Liver (tissue), 3 donors: ENCODE results near the gene SLFN12L.

Experiments
- EGR1 ChIP-seq, 2 donors: IDR thresholded peaks; 2 replicates each; pipeline ENCODE4 v1.6.1; 2016 to 2018; ENCODE audit warnings: antibody characterized with exemption in 2 of 2, low read depth in 2 of 2
- FOXA1 ChIP-seq: IDR thresholded peaks from 2 replicates; pipeline ENCODE4 v1.6.1; 2016; ENCODE audit warnings: antibody characterized with exemption
- GABPA ChIP-seq, 2 donors: IDR thresholded peaks in 1 of 2; conservative IDR thresholded peaks in 1 of 2; 2 replicates each; pipeline ENCODE4 v1.6.1; 2016; ENCODE audit warnings: antibody characterized with exemption in 2 of 2, mild to moderate bottlenecking in 1 of 2, moderate library complexity in 1 of 2
- JUND ChIP-seq, 2 donors: IDR thresholded peaks; 2 replicates each; pipeline ENCODE4 v1.6.1; 2016; ENCODE audit warnings: antibody characterized with exemption in 2 of 2
- RAD21 ChIP-seq, 2 donors: IDR thresholded peaks; 2 replicates each; pipeline ENCODE4 v1.6.1; 2016; ENCODE audit warnings: antibody characterized with exemption in 2 of 2, mild to moderate bottlenecking in 2 of 2
- RXRA ChIP-seq, 2 donors: IDR thresholded peaks; 2 replicates each; pipeline ENCODE4 v1.6.1; 2017 to 2018; ENCODE audit warnings: antibody characterized with exemption in 2 of 2, mild to moderate bottlenecking in 1 of 2
- SP1 ChIP-seq: IDR thresholded peaks from 2 replicates; pipeline ENCODE4 v1.6.1; 2018; ENCODE audit warnings: antibody characterized with exemption, mild to moderate bottlenecking
- TAF1 ChIP-seq: conservative IDR thresholded peaks from 2 replicates; pipeline ENCODE4 v1.6.1; 2016; ENCODE audit warnings: antibody characterized with exemption, mild to moderate bottlenecking
- YY1 ChIP-seq: IDR thresholded peaks from 2 replicates; pipeline ENCODE4 v1.6.1; 2016; ENCODE audit warnings: antibody characterized with exemption, mild to moderate bottlenecking
- TF ChIP-seq, protein P1 (sequence below): IDR thresholded peaks from 2 replicates; pipeline ENCODE4 v1.6.1; 2016; ENCODE audit warnings: antibody characterized with exemption
- TF ChIP-seq, protein P2 (sequence below): fragments of 150-350 bp; IDR thresholded peaks from 2 replicates; pipeline ENCODE4 v1.5.1; 2017; ENCODE audit warnings: improper control_type of control experiment, low read depth, low read length; ENCODE audit not compliant: missing input control
- TF ChIP-seq, protein P3 (sequence below): IDR thresholded peaks from 2 replicates; pipeline ENCODE4 v1.6.1; 2016; ENCODE audit warnings: antibody characterized with exemption
- TF ChIP-seq, protein P4 (sequence below): IDR thresholded peaks from 2 replicates; pipeline ENCODE4 v1.6.1; 2016; ENCODE audit warnings: antibody characterized with exemption
- donor health status: healthy.
- donor health status: healthy.

DNA sequence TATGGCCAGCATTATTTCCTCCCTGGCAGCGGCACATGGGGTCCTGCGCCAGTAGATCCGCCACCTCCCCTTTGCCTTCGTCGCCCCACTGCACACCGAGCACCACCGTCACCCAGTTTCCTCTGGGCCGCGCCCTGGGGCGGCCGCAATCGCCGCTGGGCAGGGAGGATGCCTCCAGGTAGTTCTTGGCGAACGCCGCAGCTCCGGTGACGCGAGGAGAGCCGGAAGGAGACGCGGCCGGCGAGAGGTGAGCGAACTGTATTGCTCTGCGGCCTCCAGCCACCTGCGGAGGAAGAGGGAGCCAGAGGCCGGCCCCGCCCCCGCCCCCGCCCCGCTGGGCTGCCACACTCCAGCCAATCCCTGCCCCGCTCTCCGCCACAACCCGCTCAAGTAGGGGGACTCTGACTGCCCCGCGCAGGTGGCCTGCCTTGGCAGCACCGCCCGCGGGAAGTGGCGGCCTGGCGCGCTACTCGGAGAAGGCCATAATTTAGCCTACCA lies 77.1 kb downstream of the SLFN12L start:
- TF ChIP-seq, protein P1, sequence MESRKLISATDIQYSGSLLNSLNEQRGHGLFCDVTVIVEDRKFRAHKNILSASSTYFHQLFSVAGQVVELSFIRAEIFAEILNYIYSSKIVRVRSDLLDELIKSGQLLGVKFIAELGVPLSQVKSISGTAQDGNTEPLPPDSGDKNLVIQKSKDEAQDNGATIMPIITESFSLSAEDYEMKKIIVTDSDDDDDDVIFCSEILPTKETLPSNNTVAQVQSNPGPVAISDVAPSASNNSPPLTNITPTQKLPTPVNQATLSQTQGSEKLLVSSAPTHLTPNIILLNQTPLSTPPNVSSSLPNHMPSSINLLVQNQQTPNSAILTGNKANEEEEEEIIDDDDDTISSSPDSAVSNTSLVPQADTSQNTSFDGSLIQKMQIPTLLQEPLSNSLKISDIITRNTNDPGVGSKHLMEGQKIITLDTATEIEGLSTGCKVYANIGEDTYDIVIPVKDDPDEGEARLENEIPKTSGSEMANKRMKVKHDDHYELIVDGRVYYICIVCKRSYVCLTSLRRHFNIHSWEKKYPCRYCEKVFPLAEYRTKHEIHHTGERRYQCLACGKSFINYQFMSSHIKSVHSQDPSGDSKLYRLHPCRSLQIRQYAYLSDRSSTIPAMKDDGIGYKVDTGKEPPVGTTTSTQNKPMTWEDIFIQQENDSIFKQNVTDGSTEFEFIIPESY, result no peak
- no peak for TF ChIP-seq YY1
- TF ChIP-seq, protein P2, sequence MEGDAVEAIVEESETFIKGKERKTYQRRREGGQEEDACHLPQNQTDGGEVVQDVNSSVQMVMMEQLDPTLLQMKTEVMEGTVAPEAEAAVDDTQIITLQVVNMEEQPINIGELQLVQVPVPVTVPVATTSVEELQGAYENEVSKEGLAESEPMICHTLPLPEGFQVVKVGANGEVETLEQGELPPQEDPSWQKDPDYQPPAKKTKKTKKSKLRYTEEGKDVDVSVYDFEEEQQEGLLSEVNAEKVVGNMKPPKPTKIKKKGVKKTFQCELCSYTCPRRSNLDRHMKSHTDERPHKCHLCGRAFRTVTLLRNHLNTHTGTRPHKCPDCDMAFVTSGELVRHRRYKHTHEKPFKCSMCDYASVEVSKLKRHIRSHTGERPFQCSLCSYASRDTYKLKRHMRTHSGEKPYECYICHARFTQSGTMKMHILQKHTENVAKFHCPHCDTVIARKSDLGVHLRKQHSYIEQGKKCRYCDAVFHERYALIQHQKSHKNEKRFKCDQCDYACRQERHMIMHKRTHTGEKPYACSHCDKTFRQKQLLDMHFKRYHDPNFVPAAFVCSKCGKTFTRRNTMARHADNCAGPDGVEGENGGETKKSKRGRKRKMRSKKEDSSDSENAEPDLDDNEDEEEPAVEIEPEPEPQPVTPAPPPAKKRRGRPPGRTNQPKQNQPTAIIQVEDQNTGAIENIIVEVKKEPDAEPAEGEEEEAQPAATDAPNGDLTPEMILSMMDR, result no peak
- TF ChIP-seq FOXA1, result no peak
- TF ChIP-seq JUND (IDR thresholded peaks at IDR 0.05), result no peak
- no peak for TF ChIP-seq EGR1 (IDR thresholded peaks at IDR 0.05; ENCODE audit: low read depth in 2 of 2)
- TF ChIP-seq SP1, result no peak
- TF ChIP-seq, protein P3, sequence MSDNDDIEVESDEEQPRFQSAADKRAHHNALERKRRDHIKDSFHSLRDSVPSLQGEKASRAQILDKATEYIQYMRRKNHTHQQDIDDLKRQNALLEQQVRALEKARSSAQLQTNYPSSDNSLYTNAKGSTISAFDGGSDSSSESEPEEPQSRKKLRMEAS, result no peak
- TF ChIP-seq, protein P4, sequence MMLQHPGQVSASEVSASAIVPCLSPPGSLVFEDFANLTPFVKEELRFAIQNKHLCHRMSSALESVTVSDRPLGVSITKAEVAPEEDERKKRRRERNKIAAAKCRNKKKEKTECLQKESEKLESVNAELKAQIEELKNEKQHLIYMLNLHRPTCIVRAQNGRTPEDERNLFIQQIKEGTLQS, result no peak
- no peak for TF ChIP-seq RAD21 (IDR thresholded peaks at IDR 0.05)
- TF ChIP-seq RXRA (IDR thresholded peaks at IDR 0.05), result no peak
- no peak for TF ChIP-seq TAF1
- TF ChIP-seq GABPA (IDR thresholded peaks at IDR 0.05 in 1 of 2, conservative IDR thresholded peaks at IDR 0.05 in 1 of 2), result no peak
